Astrocyte (in vitro differentiated cells and primary cell): Measurements from ENCODE around the gene TEN1. TPM values are rescaled to one million over a fixed set of nuclear protein-coding genes. Genes with fewer than 3 reads are reported as not detected.

ENCODE experiments used
- DNase-seq: peaks from one replicate; pipeline ENCODE4 v3.0.0-alpha.2; 2010; ENCODE audit warnings: low read depth
- FAIRE-seq: peaks from 2 replicates; lab custom pipeline; 2011; peaks lifted over from hg19 to GRCh38; lab: Jason Lieb, UNC
- H2AFZ ChIP-seq: 2 replicates; pipeline ENCODE4 v1.6.0; 2012; ENCODE audit warnings: low read depth, low read length, inconsistent platforms
- H3K27ac ChIP-seq: 2 replicates; pipeline ENCODE4 v1.5.1; 2011; ENCODE audit warnings: low read depth, low read length, inconsistent platforms
- H3K27me3 ChIP-seq: 2 replicates; pipeline ENCODE4 v1.6.0; 2011; ENCODE audit warnings: low read length, inconsistent platforms; ENCODE audit not compliant: insufficient read depth
- H3K36me3 ChIP-seq: 2 replicates; pipeline ENCODE4 v1.5.1; 2011; ENCODE audit warnings: low read length, inconsistent platforms; ENCODE audit not compliant: insufficient read depth
- H3K4me1 ChIP-seq: 2 replicates; pipeline ENCODE4 v1.5.1; 2011; ENCODE audit warnings: low read length, inconsistent platforms; ENCODE audit not compliant: insufficient read depth
- H3K4me2 ChIP-seq: 2 replicates; pipeline ENCODE4 v1.6.0; 2012; ENCODE audit warnings: low read length, inconsistent platforms
- H3K4me3 ChIP-seq: 2 replicates; pipeline ENCODE4 v1.5.1; 2011; ENCODE audit warnings: low read depth, mild to moderate bottlenecking, low read length, inconsistent platforms; ENCODE audit not compliant: insufficient read depth
- H3K79me2 ChIP-seq: 2 replicates; pipeline ENCODE4 v1.6.0; 2012; ENCODE audit warnings: mild to moderate bottlenecking, low read length, inconsistent platforms; ENCODE audit not compliant: insufficient read depth
- H3K9ac ChIP-seq: 2 replicates; pipeline ENCODE4 v1.6.0; 2012; ENCODE audit warnings: mild to moderate bottlenecking, low read length, inconsistent platforms
- H3K9me3 ChIP-seq: 2 replicates; pipeline ENCODE4 v1.5.1; 2012; ENCODE audit warnings: low read depth, mild to moderate bottlenecking, low read length, inconsistent platforms; ENCODE audit not compliant: insufficient read depth
- H4K20me1 ChIP-seq: 2 replicates; pipeline ENCODE4 v1.6.0; 2012; ENCODE audit warnings: low read length, inconsistent platforms; ENCODE audit not compliant: insufficient read depth
- H3K27ac Mint-ChIP-seq: one replicate; pipeline ENCODE4 v1.8.0; 2021; ENCODE audit warnings: mild to moderate bottlenecking, mixed read lengths; ENCODE audit not compliant: unreplicated experiment
- H3K27me3 Mint-ChIP-seq: one replicate; pipeline ENCODE4 v1.8.0; 2021; ENCODE audit warnings: low read depth, mixed read lengths; ENCODE audit not compliant: unreplicated experiment
- H3K36me3 Mint-ChIP-seq: one replicate; pipeline ENCODE4 v1.8.0; 2021; ENCODE audit warnings: low read depth, mixed read lengths; ENCODE audit not compliant: unreplicated experiment
- H3K4me1 Mint-ChIP-seq: one replicate; pipeline ENCODE4 v1.8.0; 2021; ENCODE audit warnings: low read depth, mixed read lengths; ENCODE audit not compliant: unreplicated experiment
- H3K4me3 Mint-ChIP-seq: one replicate; pipeline ENCODE4 v1.8.0; 2021; ENCODE audit warnings: mild to moderate bottlenecking, moderate library complexity, mixed read lengths; ENCODE audit not compliant: unreplicated experiment
- H3K9me3 Mint-ChIP-seq: one replicate; pipeline ENCODE4 v1.8.0; 2021; ENCODE audit warnings: mild to moderate bottlenecking, mixed read lengths; ENCODE audit not compliant: unreplicated experiment
- CTCF ChIP-seq: IDR thresholded peaks from 2 replicates; pipeline ENCODE4 v1.5.1; 2011; ENCODE audit warnings: low read depth, mild to moderate bottlenecking, inconsistent platforms, low read length, moderate library complexity; ENCODE audit not compliant: insufficient read depth
- EZH2 ChIP-seq: IDR thresholded peaks from 2 replicates; pipeline ENCODE4 v1.6.1; 2012; ENCODE audit warnings: mild to moderate bottlenecking, low read length, inconsistent platforms; ENCODE audit not compliant: insufficient read depth
- total RNA-seq: library from RNA; stranded (reverse); gene quantifications from 2 replicates; pipeline ENCODE4 v1.2.1, GENCODE V29; 2021

TEN1 gene
- total RNA-seq, 1 donor from 2014 or later, result 17.7 TPM

GRCh38 chr17:75991396-75991795, 12.4 kb downstream of the TEN1 start:
- H3K4me1 Mint-ChIP-seq, result no peaks in the 10 kb centered on the region
- Histone ChIP-seq H3K27ac (no peak overlapping the region), H3K4me3 (no peak overlapping the region), H3K9ac (no peak overlapping the region), H3K4me2 (no peak overlapping the region), H3K4me1 (peaks cover under 1% of the 10 kb centered on the region), H2AFZ (no peak overlapping the region), H3K27me3 (no peaks in the 10 kb centered on the region), H3K79me2 (no peaks in the 10 kb centered on the region), H4K20me1 (no peaks in the 10 kb centered on the region), H3K36me3 (peaks cover 2% of the 10 kb centered on the region), H3K9me3 (no peaks in the 10 kb centered on the region)
- FAIRE-seq, result no peak
- DNase-seq, result no peak
- TF ChIP-seq EZH2 (no peak), CTCF (no peak)
- no peaks in the 10 kb centered on the region for H3K9me3 Mint-ChIP-seq
- no peak overlapping the region for H3K4me3 Mint-ChIP-seq
- H3K27me3 Mint-ChIP-seq, result no peaks in the 10 kb centered on the region
- no peak overlapping the region for H3K27ac Mint-ChIP-seq
- H3K36me3 Mint-ChIP-seq, result peaks cover 11% of the 10 kb centered on the region

- H3K4me3 ChIP-seq, result no peak overlapping the region
- H3K9me3 ChIP-seq, result no peaks in the 10 kb centered on the region
- no peaks in the 10 kb centered on the region for H3K9me3 Mint-ChIP-seq
- H3K4me1 ChIP-seq, result peaks cover 12% of the 10 kb centered on the region
- H3K27ac ChIP-seq, result no peak overlapping the region
- peaks cover 2% of the 10 kb centered on the region for H3K36me3 ChIP-seq
- H4K20me1 ChIP-seq, result no peaks in the 10 kb centered on the region
- DNase-seq (no peak), FAIRE-seq (no peak)
- no peaks in the 10 kb centered on the region for H3K79me2 ChIP-seq
- no peak overlapping the region for H3K9ac ChIP-seq
- no peak overlapping the region for H2AFZ ChIP-seq
- no peak overlapping the region for H3K4me2 ChIP-seq
- H3K36me3 Mint-ChIP-seq, result peaks cover 10% of the 10 kb centered on the region
- H3K4me1 Mint-ChIP-seq, result peaks cover 10% of the 10 kb centered on the region
- H3K27me3 ChIP-seq, result no peaks in the 10 kb centered on the region
- H3K27ac Mint-ChIP-seq, result no peak overlapping the region
- H3K27me3 Mint-ChIP-seq, result no peaks in the 10 kb centered on the region
- no peak for TF ChIP-seq EZH2
- TF ChIP-seq CTCF, result no peak
- no peak overlapping the region for H3K4me3 Mint-ChIP-seq
These were observed 15.8 kb downstream of the TEN1 start for GRCh38 chr17:75994802-75995370.

- Histone ChIP-seq H3K36me3 (peaks cover 2% of the 10 kb centered on the region), H3K4me2 (no peak overlapping the region), H3K9ac (no peak overlapping the region), H4K20me1 (no peaks in the 10 kb centered on the region), H3K27ac (no peak overlapping the region), H2AFZ (no peak overlapping the region), H3K79me2 (no peaks in the 10 kb centered on the region), H3K4me3 (no peak overlapping the region), H3K9me3 (no peaks in the 10 kb centered on the region), H3K27me3 (no peaks in the 10 kb centered on the region), H3K4me1 (peaks cover 12% of the 10 kb centered on the region)
- Mint-ChIP-seq H3K4me3 (no peak overlapping the region), H3K27ac (no peak overlapping the region), H3K4me1 (peaks cover 10% of the 10 kb centered on the region), H3K27me3 (no peaks in the 10 kb centered on the region), H3K36me3 (peaks cover 11% of the 10 kb centered on the region), H3K9me3 (no peaks in the 10 kb centered on the region)
- no peak for TF ChIP-seq CTCF
- FAIRE-seq (no peak), DNase-seq (no peak)
These were observed 16.4 kb downstream of the TEN1 start for GRCh38 chr17:75995385-75995925.
